Anterior cingulate cortex (tissue), 58 donors: ENCODE data around the gene CWC15.
A peak's percentile ranks its signal among the peaks of the same experiment; 100 is the strongest.
"Not testable (repeated sequence)": the region's sequence is repeated elsewhere in the genome, so short reads cannot be mapped to it uniquely, and the experiment has no call there.

Source experiments
- DNase-seq, 58 donors: peaks; one replicate each; lab custom pipeline; 2025; lab: John Stamatoyannopoulos, UW

Gene CWC15

GRCh38 chr11:94956963-94957362 lies 16.4 kb downstream of the CWC15 start:
- DNase-seq: no peak

- no peak for DNase-seq
Measured at GRCh38 chr11:94954753-94955152, 18.6 kb downstream of the CWC15 start.

GRCh38 chr11:94948070-94948617 lies 25.2 kb downstream of the CWC15 start:
- DNase-seq: no peak

GRCh38 chr11:94946812-94947211 lies 26.5 kb downstream of the CWC15 start:
- no peak for DNase-seq

- DNase-seq: no peak
Measured at GRCh38 chr11:94941131-94941530, 32.2 kb downstream of the CWC15 start.

- no peak for DNase-seq
Measured at GRCh38 chr11:94939346-94939745, 34.0 kb downstream of the CWC15 start.

- DNase-seq: peak in 1 of 58 donors; percentile 5
Measured at GRCh38 chr11:94938095-94939055, 35.0 kb downstream of the CWC15 start.

- DNase-seq: no peak
Measured at GRCh38 chr11:94934846-94935245, 38.5 kb downstream of the CWC15 start.

GRCh38 chr11:94934362-94934761 lies 39.0 kb downstream of the CWC15 start:
- peak in 18 of 58 donors; percentile 2 to 34 (median 17) for DNase-seq

- DNase-seq: no peak
Measured at GRCh38 chr11:94933223-94934130, 39.9 kb downstream of the CWC15 start.

- no peak for DNase-seq
Measured at GRCh38 chr11:94932503-94932902, 40.9 kb downstream of the CWC15 start.

GRCh38 chr11:94932072-94932471 lies 41.3 kb downstream of the CWC15 start:
- not testable (repeated sequence) for DNase-seq

- DNase-seq: no peak
Measured at GRCh38 chr11:94928117-94928990, 45.0 kb downstream of the CWC15 start.

- peak in 26 of 58 donors; percentile 8 to 79 (median 28) for DNase-seq
Measured at GRCh38 chr11:94926698-94927237, 46.6 kb downstream of the CWC15 start.

GRCh38 chr11:94926271-94926625 lies 47.1 kb downstream of the CWC15 start:
- DNase-seq: no peak

- DNase-seq: no peak
Measured at GRCh38 chr11:94925422-94926270, 47.7 kb downstream of the CWC15 start.

- no peak for DNase-seq
Measured at GRCh38 chr11:94924612-94925011, 48.7 kb downstream of the CWC15 start.

GRCh38 chr11:94924171-94924572 lies 49.2 kb downstream of the CWC15 start:
- peak in 1 of 58 donors; percentile 12 for DNase-seq

GRCh38 chr11:94923004-94923334 lies 50.4 kb downstream of the CWC15 start:
- DNase-seq: no peak
